ENCODE data around the gene DHX8.
A peak's percentile ranks its signal among the peaks of the same experiment; 100 is the strongest.

The DHX8 gene

GRCh38 chr17:43526886-43527648, 43.3 kb downstream of the DHX8 start:
- no peak for DNase-seq

- no peak for DNase-seq
Observed at GRCh38 chr17:43528319-43528987, 44.7 kb downstream of the DHX8 start.

- DNase-seq: no peak
Observed at GRCh38 chr17:43528988-43529814, 45.4 kb downstream of the DHX8 start.

DNA sequence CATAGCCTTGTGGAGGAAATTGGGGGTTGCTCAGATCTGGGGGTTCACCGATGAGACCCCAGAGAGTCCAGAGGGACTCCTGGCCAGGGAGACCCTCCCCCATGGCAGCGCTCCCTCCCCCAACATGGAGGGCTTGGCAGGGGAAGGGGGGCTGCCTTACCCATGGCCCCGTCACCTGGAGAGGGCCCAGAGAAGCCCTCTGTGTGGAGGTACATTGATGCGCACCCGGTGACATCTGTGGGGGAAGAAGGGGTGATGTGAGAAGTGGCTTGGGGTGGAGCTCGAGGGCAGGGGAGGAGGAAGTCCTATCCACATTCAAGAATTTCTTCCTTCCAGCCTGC, 46.1 kb downstream of the DHX8 start:
- DNase-seq: no peak

GRCh38 chr17:43530288-43531081, 46.7 kb downstream of the DHX8 start:
- DNase-seq: no peak

DNA sequence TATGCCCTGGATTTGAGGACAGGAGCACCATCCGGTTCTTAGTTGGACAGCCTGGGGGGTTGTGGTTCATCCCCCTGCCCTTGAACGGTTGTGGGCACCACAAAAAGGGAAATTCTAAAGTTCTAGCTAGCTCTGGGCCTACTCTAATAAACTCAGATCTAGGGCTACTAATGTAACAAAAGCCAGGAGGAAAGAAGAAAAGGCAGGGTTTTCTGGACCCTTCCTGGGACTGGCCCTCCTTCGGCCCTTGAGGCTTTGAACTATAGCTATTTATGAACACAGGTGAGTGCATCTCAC, 47.3 kb downstream of the DHX8 start:
- no peak for DNase-seq

DNA sequence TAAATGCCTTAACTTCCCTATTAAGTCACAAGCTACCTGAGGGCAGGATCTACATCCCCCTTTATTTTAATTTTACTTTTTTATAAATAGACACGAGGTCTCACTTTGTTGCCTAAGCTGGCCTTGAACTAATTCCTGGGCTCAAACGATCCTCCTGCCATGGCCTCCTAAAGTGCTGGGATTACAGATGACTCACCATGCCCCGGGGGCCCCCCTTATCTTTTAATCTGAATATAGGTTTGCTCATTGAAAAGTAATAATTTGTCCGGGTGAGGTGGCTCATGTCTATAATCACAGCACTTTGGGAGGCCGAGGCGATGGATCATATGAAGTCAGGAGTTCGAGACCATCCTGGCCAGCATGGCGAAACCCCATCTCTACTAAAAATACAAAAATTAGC, 48.2 kb downstream of the DHX8 start:
- no peak for DNase-seq

DNA sequence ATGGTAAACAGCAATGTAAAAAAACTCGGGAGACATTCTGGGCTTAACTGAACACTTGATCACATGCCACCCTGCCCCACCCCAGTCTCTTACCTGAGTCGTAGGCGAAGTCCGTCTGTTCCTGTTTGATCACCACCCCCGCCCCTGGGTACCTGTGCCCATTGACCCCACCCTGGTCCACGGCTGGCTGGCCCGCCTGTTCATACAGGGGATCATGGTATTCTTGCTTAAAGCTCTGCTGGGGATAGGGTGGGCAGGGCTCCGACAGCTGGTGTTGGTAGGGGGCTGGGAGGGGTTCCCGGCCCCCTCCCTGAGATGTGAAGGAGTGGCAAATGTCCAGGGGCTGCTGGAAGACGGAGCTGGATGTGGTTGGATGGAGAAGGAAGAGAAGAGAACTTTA, 48.8 kb downstream of the DHX8 start:
- no peak for DNase-seq

DNA sequence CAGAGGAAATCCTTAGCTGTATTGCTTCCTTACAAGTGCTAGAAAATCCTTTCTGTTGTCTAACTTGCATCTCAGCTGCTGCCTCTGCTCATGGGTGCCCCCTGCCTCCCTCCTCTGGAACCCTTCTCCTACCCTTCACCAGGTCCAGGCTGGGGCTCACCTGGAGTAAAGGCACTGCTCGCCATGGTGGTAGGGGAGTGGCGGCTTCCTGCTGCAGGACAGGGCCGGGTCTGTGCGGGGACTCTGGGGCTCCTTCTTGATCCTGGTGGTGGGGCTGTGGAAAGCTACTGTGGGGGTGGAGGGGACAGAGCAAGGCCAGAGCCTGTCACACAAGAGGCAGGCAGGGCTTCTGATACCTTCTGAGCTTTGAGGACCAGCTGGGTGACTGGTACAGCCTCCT, 49.9 kb downstream of the DHX8 start:
- no peak for DNase-seq

DNA sequence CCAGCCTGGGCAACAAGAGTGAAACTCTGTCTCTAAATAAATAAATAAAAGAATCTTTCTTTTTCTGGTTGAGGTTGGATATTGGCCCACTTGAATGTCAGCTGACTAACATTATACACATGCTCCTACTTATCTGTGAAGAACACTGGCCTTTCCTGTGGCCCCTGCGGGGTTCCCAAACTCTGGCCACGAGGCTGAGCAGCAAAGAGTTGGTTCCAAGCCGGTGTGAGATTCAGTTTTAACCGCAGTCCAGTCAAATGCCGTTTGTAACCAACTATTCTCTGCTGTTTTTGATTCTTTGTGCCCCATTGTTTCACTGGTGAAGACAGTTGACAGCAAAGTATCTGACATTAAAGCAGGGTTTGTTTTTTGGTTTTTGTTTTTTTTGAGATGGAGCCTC, 51.1 kb downstream of the DHX8 start:
- DNase-seq: no peak

DNA sequence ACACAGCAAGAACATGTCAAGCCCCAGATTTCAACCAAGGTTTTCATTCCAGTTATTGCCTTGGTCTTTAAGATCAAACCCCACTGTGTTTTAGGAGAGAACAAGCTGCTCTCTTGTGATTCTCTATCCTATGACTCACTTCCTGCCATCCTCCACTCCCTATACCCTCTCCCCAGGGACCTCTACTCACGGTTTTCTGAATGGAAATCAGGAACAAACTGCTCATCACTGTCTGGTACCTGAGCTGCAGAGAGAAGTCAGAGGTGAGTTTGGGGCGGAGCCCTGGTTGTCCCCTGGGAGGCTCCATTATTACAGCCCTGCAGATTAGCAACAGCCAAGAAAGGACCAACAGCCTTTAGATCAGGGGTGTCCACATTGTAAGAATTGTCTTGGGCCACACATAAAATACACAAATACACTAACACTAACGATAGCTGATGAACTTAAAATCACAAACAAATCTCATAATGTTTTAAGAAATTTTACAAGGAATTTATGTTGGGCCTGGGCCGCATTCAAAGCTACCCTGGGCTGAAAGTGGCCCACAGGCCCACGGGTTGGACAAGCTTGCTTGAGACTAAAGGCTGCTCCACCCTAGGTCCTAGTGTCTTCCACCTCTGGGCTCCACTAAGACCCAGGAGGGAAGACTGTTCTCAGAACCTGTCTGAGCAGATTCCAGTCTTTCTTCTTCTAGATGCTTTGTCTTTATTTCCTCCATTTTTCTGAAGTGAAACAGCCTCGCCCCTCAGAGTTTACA, 52.6 kb downstream of the DHX8 start:
- DNase-seq: no peak

DNA sequence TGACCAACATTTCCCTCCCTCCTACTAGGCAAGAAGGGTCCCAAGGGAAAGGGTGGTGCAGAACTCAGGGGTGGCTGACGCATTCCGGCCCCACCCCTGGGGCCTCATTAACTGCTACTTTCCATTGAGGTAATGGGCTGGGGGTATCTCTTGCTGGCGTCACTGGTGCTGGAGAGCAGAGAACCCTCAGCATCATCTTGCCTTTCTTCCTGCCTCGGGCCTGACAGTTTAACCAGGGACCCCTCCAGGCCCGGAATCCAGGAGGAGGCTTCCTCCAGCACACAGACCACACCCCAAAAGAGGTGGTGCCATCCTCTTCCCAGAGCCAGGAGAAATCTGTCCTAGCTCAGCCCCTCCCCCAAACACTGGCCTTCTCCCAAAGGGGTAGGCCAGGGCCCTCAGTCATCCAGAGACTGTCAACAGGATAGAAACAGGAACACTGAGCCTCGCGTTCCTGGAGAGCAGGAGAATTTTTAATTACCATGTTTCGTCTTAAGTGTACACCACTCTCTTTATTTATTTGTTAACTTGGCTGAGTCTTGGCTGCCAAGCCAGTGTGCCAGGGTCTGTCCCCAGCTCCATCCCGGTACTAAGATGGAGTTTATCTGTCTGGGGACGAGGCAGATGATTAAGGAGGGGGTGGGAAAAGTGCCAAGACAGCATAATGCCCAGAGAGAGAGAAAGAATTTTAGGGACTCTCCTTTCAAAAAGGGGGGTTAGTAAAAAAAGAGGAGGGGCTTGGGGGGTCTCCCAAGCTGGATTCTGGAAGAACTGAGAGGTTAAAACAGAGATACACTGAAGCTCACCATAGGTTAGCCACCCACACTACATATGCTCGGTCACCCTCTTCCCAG, 57.3 kb downstream of the DHX8 start:
- DNase-seq: no peak

DNA sequence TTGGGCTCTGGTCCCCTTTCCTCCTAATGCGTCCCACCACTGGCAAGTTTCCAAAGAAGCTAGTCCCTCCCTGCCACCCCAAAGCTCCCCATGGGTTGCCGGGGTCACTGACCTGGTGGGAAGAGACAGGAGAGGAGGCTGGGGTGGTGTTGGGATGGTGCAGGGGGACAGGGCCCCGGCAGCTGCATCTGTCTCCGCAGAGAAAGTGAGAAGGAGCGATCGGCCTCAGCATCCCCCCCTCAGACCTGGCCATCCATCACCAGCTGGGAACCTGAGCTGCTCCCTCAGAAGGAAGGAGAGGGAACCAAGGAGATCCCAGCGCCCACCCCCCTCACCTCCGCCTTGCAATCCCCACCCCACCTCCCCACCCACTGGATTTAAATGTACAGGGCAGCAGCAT, 59.1 kb downstream of the DHX8 start:
- no peak for DNase-seq

- no peak for DNase-seq
Observed at GRCh38 chr17:43543300-43543699, 59.5 kb downstream of the DHX8 start.

GRCh38 chr17:43543771-43544575, 60.2 kb downstream of the DHX8 start:
- no peak for DNase-seq

DNA sequence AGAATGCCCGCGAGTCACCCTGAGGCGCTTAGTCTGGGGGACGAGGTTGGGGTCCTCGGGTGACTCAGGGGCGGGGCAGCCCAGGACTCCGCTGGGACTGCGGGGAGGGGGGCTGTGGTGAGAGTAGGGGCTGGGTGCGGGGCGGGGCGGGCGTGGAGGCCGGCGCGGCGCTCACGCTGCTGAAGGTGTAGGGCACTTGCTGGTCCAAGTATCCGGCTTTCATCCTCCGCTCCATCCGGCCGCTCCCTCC, 61.5 kb downstream of the DHX8 start:
- peak; percentile 27 for DNase-seq

DNA sequence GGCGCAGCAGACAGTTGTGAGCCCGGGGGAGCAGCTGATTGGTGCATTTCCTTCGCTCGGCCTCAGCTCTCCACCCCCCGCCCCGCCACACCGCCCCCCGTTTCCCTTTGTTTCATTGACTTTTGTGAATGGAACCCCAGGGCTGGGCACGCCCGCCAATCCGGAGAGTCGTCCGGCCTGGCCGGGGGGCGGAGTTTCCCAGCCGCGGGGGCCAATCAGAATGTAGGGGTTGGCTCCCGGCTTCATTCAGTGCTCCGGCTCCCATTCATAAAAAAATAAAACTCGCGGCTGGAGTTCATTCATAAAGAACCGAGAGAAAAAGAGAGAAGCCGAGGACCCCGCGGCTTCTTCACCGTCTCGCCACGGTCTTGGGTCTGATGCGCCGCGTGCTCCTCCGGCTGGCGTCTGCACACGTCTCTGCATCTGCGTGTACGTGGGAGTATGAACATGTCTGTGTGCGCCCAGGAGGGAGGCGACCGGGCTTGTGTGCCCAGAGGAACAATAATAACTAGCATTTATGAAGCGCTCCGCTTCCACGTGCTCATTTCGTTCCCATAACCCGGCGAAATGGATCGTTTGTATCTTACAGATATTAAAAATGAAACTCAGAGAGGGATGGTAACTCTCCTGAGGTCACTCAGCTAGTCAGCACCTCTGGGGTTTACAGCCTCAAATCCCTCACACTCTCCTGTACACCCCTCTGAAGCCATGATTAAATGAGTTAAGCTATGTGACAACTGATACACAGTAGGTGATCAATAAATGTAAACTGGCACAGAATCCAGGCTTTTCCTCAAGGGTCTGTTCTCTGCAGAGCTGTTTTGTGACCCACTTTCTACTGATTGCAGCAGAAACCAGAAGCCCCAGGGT, 62.8 kb downstream of the DHX8 start, which contains the start of gene ETV4:
TSS of gene ETV4 (minus strand) at position 22 of the 870 bp plus-strand sequence. CDS start 723 bp downstream, outside the sequence.
- DNase-seq: peak; percentile 91

- DNase-seq: no peak
Observed at GRCh38 chr17:43547189-43547550, 63.4 kb downstream of the DHX8 start.

DNA sequence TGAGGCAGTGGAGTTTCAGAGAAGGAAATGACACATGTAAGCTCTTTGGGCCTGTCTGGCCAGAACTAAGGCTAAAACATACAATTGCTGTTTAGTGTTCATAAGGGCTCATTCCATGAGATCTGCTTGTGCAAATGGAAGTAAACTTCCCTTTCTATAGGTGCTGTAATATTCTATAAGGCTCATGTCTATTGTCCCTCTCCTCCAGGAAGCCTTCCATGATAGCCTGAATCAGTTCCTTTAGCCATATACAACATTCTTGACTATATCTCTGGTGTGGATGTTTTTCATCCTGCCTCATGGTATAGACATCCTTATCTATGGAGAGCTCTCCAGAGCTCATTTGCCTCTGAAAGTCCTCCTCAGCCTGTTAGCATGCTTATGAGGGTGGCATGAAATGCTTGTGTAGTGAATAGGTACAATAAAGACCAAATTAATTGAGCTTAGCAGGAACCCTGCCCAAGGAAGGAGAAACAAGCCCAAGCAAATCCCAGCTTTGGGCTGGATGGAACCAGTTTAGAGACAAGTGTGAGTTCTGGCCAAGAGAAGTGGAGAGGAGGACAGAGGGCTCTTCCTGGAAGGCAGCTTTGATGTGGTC, 64.0 kb downstream of the DHX8 start:
- no peak for DNase-seq

All from CD4-positive, alpha-beta T cell treated with Interleukin-21 for 1 hour (primary cell).